ENCODE results near the gene TRAF3.

TRAF3 gene

GRCh38 chr14:102920273-102920997, 143.2 kb downstream of the TRAF3 start:
- H3K4me3 ChIP-seq (ENCODE audit: low read depth, low read length): no peak overlapping the region
- in situ Hi-C loops (cut with HindIII; ENCODE audit: low sequenced_read_pairs): no loop called here
- no peak for DNase-seq (ENCODE audit: low read depth, low spot score)
- TF ChIP-seq CTCF (IDR thresholded peaks at IDR 0.05; ENCODE audit: low read depth, low read length): no peak

DNA sequence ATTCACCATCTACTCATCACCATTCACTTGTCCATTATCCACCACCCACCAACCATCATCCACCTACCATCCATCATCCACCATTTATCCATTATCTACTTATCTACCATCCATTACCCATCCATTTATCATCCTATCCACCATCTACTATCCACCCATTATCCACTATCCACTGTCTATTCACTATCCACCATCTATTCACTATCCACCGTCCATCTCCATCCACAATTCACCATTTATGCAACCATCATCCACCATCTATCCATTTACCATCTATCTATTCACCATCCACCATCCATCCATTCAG, 143.7 kb downstream of the TRAF3 start:
- no peak for DNase-seq (ENCODE audit: low read depth, low spot score)
- H3K4me3 ChIP-seq (ENCODE audit: low read depth, low read length): no peak overlapping the region
- TF ChIP-seq CTCF (IDR thresholded peaks at IDR 0.05; ENCODE audit: low read depth, low read length): no peak
- in situ Hi-C loops (cut with HindIII; ENCODE audit: low sequenced_read_pairs): no loop called here

- in situ Hi-C loops (cut with HindIII; ENCODE audit: low sequenced_read_pairs): no loop called here
Observed at GRCh38 chr14:102922490-102923200, 145.4 kb downstream of the TRAF3 start, which contains the start of gene AMN. TSS of gene AMN (plus strand) at chr14:102922663. CDS start at chr14:102922689, 26 bp downstream.

DNA sequence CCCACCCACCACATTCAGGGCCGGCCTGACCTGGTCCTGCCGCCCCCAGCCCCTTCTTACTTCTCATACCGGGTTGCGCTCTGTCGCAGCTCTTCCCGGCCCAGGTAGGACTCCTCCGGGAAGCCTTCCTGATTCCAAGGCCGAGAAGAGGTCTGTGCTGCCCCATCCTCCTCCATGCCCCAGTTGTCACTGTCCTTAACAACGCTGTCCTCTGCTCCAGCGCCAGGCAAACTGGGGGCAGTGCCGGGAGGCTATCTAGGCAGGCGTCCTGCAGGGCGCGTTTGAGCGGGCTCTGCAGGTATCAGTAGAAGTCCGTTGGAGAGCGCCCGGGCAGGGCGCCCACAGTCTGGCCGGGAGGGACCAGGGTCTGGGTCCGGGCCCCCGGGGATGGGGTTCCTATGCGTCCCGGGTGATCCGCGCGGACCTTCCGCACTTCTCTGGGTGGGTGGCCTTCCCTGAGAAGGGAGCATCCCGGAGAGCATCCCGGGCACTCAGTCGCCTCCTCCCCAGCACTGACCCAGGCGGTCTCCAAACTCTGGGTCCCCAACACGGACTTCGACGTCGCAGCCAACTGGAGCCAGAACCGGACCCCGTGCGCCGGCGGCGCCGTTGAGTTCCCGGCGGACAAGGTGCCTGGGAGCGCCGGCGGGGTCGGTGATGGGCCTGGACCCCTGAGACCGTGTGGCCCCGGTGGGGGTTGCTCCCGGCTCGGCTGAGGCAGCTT, 146.1 kb downstream of the TRAF3 start:
- H3K4me3 ChIP-seq (ENCODE audit: low read depth, low read length): no peak overlapping the region
- DNase-seq (ENCODE audit: low read depth, low spot score): no peak
- no peak for TF ChIP-seq CTCF (IDR thresholded peaks at IDR 0.05; ENCODE audit: low read depth, low read length)
- in situ Hi-C loops (cut with HindIII; ENCODE audit: low sequenced_read_pairs): no loop called here

More at GRCh38 chr14:102922490-102923200, 145.4 kb downstream of the TRAF3 start, which contains the start of gene AMN:
- no peak for TF ChIP-seq CTCF (IDR thresholded peaks at IDR 0.05; ENCODE audit: low read depth, low read length)
- DNase-seq (ENCODE audit: low read depth, low spot score): no peak
- H3K4me3 ChIP-seq (ENCODE audit: low read depth, low read length): no peak within 1 kb of the TSS

- H3K4me3 ChIP-seq (ENCODE audit: low read depth, low read length): no peak overlapping the region
- no peak for DNase-seq (ENCODE audit: low read depth, low spot score)
- TF ChIP-seq CTCF (IDR thresholded peaks at IDR 0.05; ENCODE audit: low read depth, low read length): no peak
- in situ Hi-C loops (cut with HindIII; ENCODE audit: low sequenced_read_pairs): no loop called here
Observed at GRCh38 chr14:102923925-102924486, 146.8 kb downstream of the TRAF3 start.

Measured in astrocyte of the spinal cord (primary cell).